HepG2 (cell line): ENCODE results near the gene ZNF615. TPM values are rescaled to one million over a fixed set of nuclear protein-coding genes. Genes with fewer than 3 reads are reported as not detected.

Source experiments
- ATF6 ChIP-seq: sonication (generic); formaldehyde crosslinking; conservative IDR thresholded peaks from 2 replicates; pipeline ENCODE4 v1.4.0; 2020; ENCODE audit warnings: missing genetic modification reagents
- DNMT3B ChIP-seq: conservative IDR thresholded peaks from 2 replicates; pipeline ENCODE4 v1.6.1; 2016; ENCODE audit warnings: missing biosample characterization, control low read depth
- ERF ChIP-seq: IDR thresholded peaks from 2 replicates; pipeline ENCODE4 v1.6.1; 2018; ENCODE audit warnings: missing biosample characterization, missing genetic modification reagents
- FOXA1 ChIP-seq, 2 experiments: fragments of 450-650 bp in 1 of 2; sonication (generic) in 1 of 2; formaldehyde crosslinking in 1 of 2; IDR thresholded peaks; 2 replicates each; pipeline versions ENCODE4 v1.4.0 to v1.6.1; 2016 to 2020; ENCODE audit warnings: missing genetic modification reagents in 1 of 2
- HNF4A ChIP-seq: sonication (generic); formaldehyde crosslinking; IDR thresholded peaks from 2 replicates; pipeline ENCODE4 v1.4.0; 2020; ENCODE audit warnings: missing genetic modification reagents
- KLF6 ChIP-seq: IDR thresholded peaks from 2 replicates; pipeline ENCODE4 v1.8.0; 2016; ENCODE audit warnings: missing biosample characterization, missing genetic modification reagents
- MYNN ChIP-seq: sonication (generic); formaldehyde crosslinking; IDR thresholded peaks from 2 replicates; pipeline ENCODE4 v1.4.0; 2020; ENCODE audit warnings: mild to moderate bottlenecking, low read depth, missing genetic modification reagents
- NFRKB ChIP-seq: fragments of 450-650 bp; IDR thresholded peaks from 2 replicates; pipeline ENCODE4 v1.6.1; 2017
- PREB ChIP-seq: sonication (generic); formaldehyde crosslinking; IDR thresholded peaks from 2 replicates; pipeline ENCODE4 v1.4.0; 2020; ENCODE audit warnings: missing genetic modification reagents
- RAD51 ChIP-seq: fragments of 450-650 bp; IDR thresholded peaks from 2 replicates; pipeline ENCODE4 v1.6.1; 2016; ENCODE audit warnings: borderline replicate concordance
- RARG ChIP-seq: sonication (generic); formaldehyde crosslinking; IDR thresholded peaks from 2 replicates; pipeline ENCODE4 v1.4.0; 2020; ENCODE audit warnings: low read depth, mild to moderate bottlenecking, missing genetic modification reagents
- RBM22 ChIP-seq: fragments of 200-400 bp; formaldehyde crosslinking; optimal IDR thresholded peaks from 2 replicates; pipeline ENCODE3; 2017; ENCODE audit warnings: mild to moderate bottlenecking, low read length, moderate library complexity
- SIX4 ChIP-seq: sonication (generic); formaldehyde crosslinking; IDR thresholded peaks from 2 replicates; pipeline ENCODE4 v1.4.0; 2020; ENCODE audit warnings: missing genetic modification reagents
- SMAD3 ChIP-seq: sonication (generic); formaldehyde crosslinking; IDR thresholded peaks from 2 replicates; pipeline ENCODE4 v1.4.0; 2020; ENCODE audit warnings: missing genetic modification reagents
- SMAD9 ChIP-seq: sonication (generic); formaldehyde crosslinking; IDR thresholded peaks from 2 replicates; pipeline ENCODE4 v1.5.1; 2020; ENCODE audit warnings: mild to moderate bottlenecking, missing genetic modification reagents
- SOX6 ChIP-seq, 2 experiments: fragments of 450-650 bp in 1 of 2; sonication (generic) in 1 of 2; formaldehyde crosslinking in 1 of 2; IDR thresholded peaks; 2 replicates each; pipeline versions ENCODE4 v1.4.0 to v1.6.1; 2017 to 2020; ENCODE audit warnings: antibody characterized with exemption in 1 of 2, mild to moderate bottlenecking in 1 of 2, missing genetic modification reagents in 1 of 2
- TGIF2 ChIP-seq: IDR thresholded peaks from 2 replicates; pipeline ENCODE4 v1.6.1; 2016; ENCODE audit warnings: control low read depth, missing compliant biosample characterization
- ZC3H13 ChIP-seq: sonication (generic); formaldehyde crosslinking; IDR thresholded peaks from 2 replicates; pipeline ENCODE4 v1.8.1; 2023; ENCODE audit warnings: mild to moderate bottlenecking, missing genetic modification reagents, moderate library complexity
- ZNF20 ChIP-seq: sonication (generic); formaldehyde crosslinking; IDR thresholded peaks from 2 replicates; pipeline ENCODE4 v1.4.0; 2020; ENCODE audit warnings: mild to moderate bottlenecking, moderate library complexity, missing genetic modification reagents
- ZNF224 ChIP-seq: sonication (generic); formaldehyde crosslinking; IDR thresholded peaks from 2 replicates; pipeline ENCODE4 v1.5.0; 2020; ENCODE audit warnings: mild to moderate bottlenecking, missing genetic modification reagents
- ZNF256 ChIP-seq: sonication (generic); formaldehyde crosslinking; conservative IDR thresholded peaks from 2 replicates; pipeline ENCODE4 v1.4.0; 2020; ENCODE audit warnings: missing genetic modification reagents
- ZNF563 ChIP-seq: sonication (generic); formaldehyde crosslinking; IDR thresholded peaks from 2 replicates; pipeline ENCODE4 v1.8.0; 2022; ENCODE audit warnings: mild to moderate bottlenecking, moderate library complexity, missing genetic modification reagents
- ZNF639 ChIP-seq: conservative IDR thresholded peaks from 2 replicates; pipeline ENCODE4 v1.6.1; 2018; ENCODE audit warnings: missing genetic modification reagents
- ZNF768 ChIP-seq: sonication (generic); formaldehyde crosslinking; IDR thresholded peaks from 2 replicates; pipeline ENCODE4 v1.4.0; 2020; ENCODE audit warnings: missing genetic modification reagents
- ZSCAN31 ChIP-seq: sonication (generic); formaldehyde crosslinking; IDR thresholded peaks from 2 replicates; pipeline ENCODE4 v1.5.0; 2020; ENCODE audit warnings: low read depth, mild to moderate bottlenecking, missing genetic modification reagents
- polyA plus RNA-seq, 8 experiments: library from polyadenylated mRNA; depleted of rRNA in 3 of 8; stranded (reverse) in 7 of 8; unstranded in 1 of 8; fragments of >200 nt; fragmentation: Illumina TruSeq in 4 of 8; extraction: Trizol in 4 of 8; gene quantifications; 2 replicates each; pipeline versions ENCODE4 v1.2.1 to v1.2.3, GENCODE V29; 2011 to 2016; ENCODE audit warnings: low read depth in 4 of 8, missing spikeins in 1 of 8, mixed read lengths in 1 of 8; ENCODE audit not compliant: insufficient read depth in 1 of 8
- total RNA-seq, 5 experiments: library from RNA; depleted of rRNA; stranded (reverse); fragments of >200 nt; fragmentation: Illumina TruSeq; extraction: Trizol; gene quantifications; 2 replicates each; pipeline ENCODE4 v1.2.3, GENCODE V29; 2016; ENCODE audit warnings: low read depth in 1 of 5

The ZNF615 gene
- total and polyA plus RNA-seq, 2 of the 13 experiments (the other 11 are each of a cell fraction or from before 2014, with no cell fraction given): 5.2 to 7.8 TPM

GRCh38 chr19:51986309-51987291 lies 21.4 kb downstream of the ZNF615 start, which contains the start of gene ZNF350 (continued):
- TF ChIP-seq PREB (no peak), TGIF2 (CRISPR knock-in tag) (no peak; the same call in 1 of the 2 replicates), ZSCAN31 (peak; percentile 68; the same call in 1 of the 2 replicates), ZNF20 (CRISPR knock-in tag) (no peak), NFRKB (no peak), ERF (CRISPR knock-in tag) (peak; percentile 88), ZNF768 (CRISPR knock-in tag) (no peak), ZNF224 (no peak; the same call in 1 of the 2 replicates), ATF6 (CRISPR knock-in tag) (0 out of 2 replicates have a peak, but pooled peaks have one; percentile 86), ZNF639 (CRISPR knock-in tag) (peak; percentile 81; the same call in 1 of the 2 replicates), SIX4 (CRISPR knock-in tag) (peak; percentile 63; the same call in 1 of the 2 replicates), RBM22 (no peak), SMAD9 (0 out of 2 replicates have a peak, but pooled peaks have one; percentile 53), ZNF256 (no peak; the same call in 1 of the 2 replicates), RAD51 (no peak), RARG (CRISPR knock-in tag) (no peak), SMAD3 (CRISPR knock-in tag) (peak; percentile 96), KLF6 (CRISPR knock-in tag) (peak; percentile 52; the same call in 1 of the 2 replicates), ZNF563 (no peak), FOXA1 (IDR thresholded peaks at IDR 0.05) (no peak), FOXA1 (CRISPR knock-in tag; IDR thresholded peaks at IDR 0.05) (no peak), MYNN (no peak), HNF4A (CRISPR knock-in tag) (no peak; the same call in 1 of the 2 replicates), SOX6 (IDR thresholded peaks at IDR 0.05) (no peak), SOX6 (CRISPR knock-in tag; IDR thresholded peaks at IDR 0.05) (peak; percentile 64), DNMT3B (peak; percentile 78), ZC3H13 (no peak)
